NOMO-1 (cell line): ENCODE measurements around the gene CLIC5.
A peak's percentile ranks its signal among the peaks of the same experiment; 100 is the strongest.

Source experiments
- DNase-seq, 2 experiments: peaks; one replicate each; lab custom pipeline; 2025; ENCODE audit not compliant: unreplicated experiment in 2 of 2; lab: John Stamatoyannopoulos, UW

CLIC5 gene

GRCh38 chr6:45966797-45967196, 48.9 kb downstream of the CLIC5 start:
- no peak for DNase-seq

- no peak for DNase-seq
Observed at GRCh38 chr6:45966340-45966739, 49.3 kb downstream of the CLIC5 start.

- no peak for DNase-seq
Observed at GRCh38 chr6:45965792-45966191, 49.9 kb downstream of the CLIC5 start.

GRCh38 chr6:45965007-45965406, 50.7 kb downstream of the CLIC5 start:
- DNase-seq = no peak

- DNase-seq = no peak
Observed at GRCh38 chr6:45964300-45964699, 51.4 kb downstream of the CLIC5 start.

- DNase-seq = no peak
Observed at GRCh38 chr6:45963896-45964295, 51.8 kb downstream of the CLIC5 start.

- no peak for DNase-seq
Observed at GRCh38 chr6:45961125-45961524, 54.5 kb downstream of the CLIC5 start.

GRCh38 chr6:45959534-45960145, 56.0 kb downstream of the CLIC5 start:
- DNase-seq = no peak

GRCh38 chr6:45956663-45957062, 59.0 kb downstream of the CLIC5 start:
- DNase-seq = no peak

GRCh38 chr6:45956176-45956575, 59.5 kb downstream of the CLIC5 start:
- DNase-seq = no peak

- DNase-seq = no peak
Observed at GRCh38 chr6:45955597-45955996, 60.1 kb downstream of the CLIC5 start.

- DNase-seq = no peak
Observed at GRCh38 chr6:45952546-45952945, 63.1 kb downstream of the CLIC5 start.

- DNase-seq = no peak
Observed at GRCh38 chr6:45952168-45952529, 63.5 kb downstream of the CLIC5 start.

GRCh38 chr6:45951321-45952167, 64.1 kb downstream of the CLIC5 start:
- DNase-seq = no peak

GRCh38 chr6:45949256-45949655, 66.4 kb downstream of the CLIC5 start:
- no peak for DNase-seq

- no peak for DNase-seq
Observed at GRCh38 chr6:45947807-45948206, 67.9 kb downstream of the CLIC5 start.

GRCh38 chr6:45946887-45947286, 68.8 kb downstream of the CLIC5 start:
- no peak for DNase-seq

GRCh38 chr6:45946352-45946751, 69.3 kb downstream of the CLIC5 start:
- no peak for DNase-seq

GRCh38 chr6:45942953-45943352, 72.7 kb downstream of the CLIC5 start:
- no peak for DNase-seq

- DNase-seq = no peak
Observed at GRCh38 chr6:45933855-45934254, 81.8 kb downstream of the CLIC5 start.

- DNase-seq = no peak
Observed at GRCh38 chr6:45931232-45931631, 84.4 kb downstream of the CLIC5 start.

GRCh38 chr6:45930420-45931040, 85.1 kb downstream of the CLIC5 start:
- DNase-seq = peak; percentile 8 to 34
